ENCODE results near the gene ADAMTS8.

The ADAMTS8 gene

GRCh38 chr11:130435671-130436070, 7.3 kb upstream of the ADAMTS8 start:
- TF ChIP-seq YY1 (IDR thresholded peaks at IDR 0.05; ENCODE audit: insufficient read depth, insufficient read length) = no peak
- no peak for TF ChIP-seq ZNF274 (IDR thresholded peaks at IDR 0.05; ENCODE audit: low read depth, low read length)
- no peak for TF ChIP-seq SUZ12 (IDR thresholded peaks at IDR 0.05; ENCODE audit: extremely low read depth, insufficient read depth, insufficient read length)
- no peak for DNase-seq (ENCODE audit: low read depth, low spot score)
- Histone ChIP-seq H3K27me3 (ENCODE audit: insufficient read depth, insufficient read length) (peaks cover 4% of the 10 kb centered on the region), H3K9ac (ENCODE audit: insufficient read length, low read depth) (no peak overlapping the region), H3K9me3 (ENCODE audit: insufficient read depth, low read length) (no peaks in the 10 kb centered on the region), H3K4me1 (ENCODE audit: insufficient read depth, insufficient read length) (no peaks in the 10 kb centered on the region), H3K4me3 (ENCODE audit: insufficient read length, low read depth) (no peak overlapping the region), H3K36me3 (ENCODE audit: insufficient read depth, insufficient read length, low read length) (no peaks in the 10 kb centered on the region)

- DNase-seq (ENCODE audit: low read depth, low spot score) = peak; percentile 65
- no peaks in the 10 kb centered on the region for H3K9me3 ChIP-seq (ENCODE audit: insufficient read depth, low read length)
- H3K27me3 ChIP-seq (ENCODE audit: insufficient read depth, insufficient read length) = peaks cover 14% of the 10 kb centered on the region
- H3K4me1 ChIP-seq (ENCODE audit: insufficient read depth, insufficient read length) = no peaks in the 10 kb centered on the region
- no peak for TF ChIP-seq YY1 (IDR thresholded peaks at IDR 0.05; ENCODE audit: insufficient read depth, insufficient read length)
- no peaks in the 10 kb centered on the region for H3K36me3 ChIP-seq (ENCODE audit: insufficient read depth, insufficient read length, low read length)
- H3K4me3 ChIP-seq (ENCODE audit: insufficient read length, low read depth) = peak overlapping the region; percentile 51
- H3K9ac ChIP-seq (ENCODE audit: insufficient read length, low read depth) = peak overlapping the region; percentile 73
These were observed 6.3 kb upstream of the ADAMTS8 start for GRCh38 chr11:130434521-130435223.

GRCh38 chr11:130433357-130433756, 4.9 kb upstream of the ADAMTS8 start:
- no peak for DNase-seq (ENCODE audit: low read depth, low spot score)
- H3K9ac ChIP-seq (ENCODE audit: insufficient read length, low read depth) = no peak overlapping the region
- no peaks in the 10 kb centered on the region for H3K9me3 ChIP-seq (ENCODE audit: insufficient read depth, low read length)
- H3K4me3 ChIP-seq (ENCODE audit: insufficient read length, low read depth) = no peak overlapping the region
- H3K4me1 ChIP-seq (ENCODE audit: insufficient read depth, insufficient read length) = peaks cover 4% of the 10 kb centered on the region
- peaks cover 27% of the 10 kb centered on the region for H3K27me3 ChIP-seq (ENCODE audit: insufficient read depth, insufficient read length)
- TF ChIP-seq YY1 (IDR thresholded peaks at IDR 0.05; ENCODE audit: insufficient read depth, insufficient read length) = no peak
- TF ChIP-seq SUZ12 (IDR thresholded peaks at IDR 0.05; ENCODE audit: extremely low read depth, insufficient read depth, insufficient read length) = no peak
- TF ChIP-seq ZNF274 (IDR thresholded peaks at IDR 0.05; ENCODE audit: low read depth, low read length) = no peak
- H3K36me3 ChIP-seq (ENCODE audit: insufficient read depth, insufficient read length, low read length) = no peaks in the 10 kb centered on the region

GRCh38 chr11:130431801-130432200, 3.4 kb upstream of the ADAMTS8 start:
- no peak for TF ChIP-seq YY1 (IDR thresholded peaks at IDR 0.05; ENCODE audit: insufficient read depth, insufficient read length)
- TF ChIP-seq ZNF274 (IDR thresholded peaks at IDR 0.05; ENCODE audit: low read depth, low read length) = no peak
- TF ChIP-seq SUZ12 (IDR thresholded peaks at IDR 0.05; ENCODE audit: extremely low read depth, insufficient read depth, insufficient read length) = no peak
- no peak overlapping the region for H3K9ac ChIP-seq (ENCODE audit: insufficient read length, low read depth)
- no peak for DNase-seq (ENCODE audit: low read depth, low spot score)

GRCh38 chr11:130431331-130431773, 2.9 kb upstream of the ADAMTS8 start:
- Histone ChIP-seq H3K9ac (ENCODE audit: insufficient read length, low read depth) (no peak overlapping the region), H3K27me3 (ENCODE audit: insufficient read depth, insufficient read length) (peaks cover 42% of the 10 kb centered on the region), H3K4me1 (ENCODE audit: insufficient read depth, insufficient read length) (peaks cover 4% of the 10 kb centered on the region), H3K4me3 (ENCODE audit: insufficient read length, low read depth) (no peak overlapping the region), H3K36me3 (ENCODE audit: insufficient read depth, insufficient read length, low read length) (no peaks in the 10 kb centered on the region), H3K9me3 (ENCODE audit: insufficient read depth, low read length) (no peaks in the 10 kb centered on the region)
- TF ChIP-seq YY1 (IDR thresholded peaks at IDR 0.05; ENCODE audit: insufficient read depth, insufficient read length) (no peak), SUZ12 (IDR thresholded peaks at IDR 0.05; ENCODE audit: extremely low read depth, insufficient read depth, insufficient read length) (no peak)
- peak; percentile 87 for DNase-seq (ENCODE audit: low read depth, low spot score)

More at GRCh38 chr11:130431801-130432200, 3.4 kb upstream of the ADAMTS8 start:
- no peak overlapping the region for H3K4me3 ChIP-seq (ENCODE audit: insufficient read length, low read depth)
- H3K9me3 ChIP-seq (ENCODE audit: insufficient read depth, low read length) = no peaks in the 10 kb centered on the region
- H3K27me3 ChIP-seq (ENCODE audit: insufficient read depth, insufficient read length) = peaks cover 42% of the 10 kb centered on the region
- H3K36me3 ChIP-seq (ENCODE audit: insufficient read depth, insufficient read length, low read length) = no peaks in the 10 kb centered on the region
- peaks cover 4% of the 10 kb centered on the region for H3K4me1 ChIP-seq (ENCODE audit: insufficient read depth, insufficient read length)

GRCh38 chr11:130429983-130430382, 1.6 kb upstream of the ADAMTS8 start:
- H3K4me1 ChIP-seq (ENCODE audit: insufficient read depth, insufficient read length) = peaks cover 4% of the 10 kb centered on the region
- peaks cover 48% of the 10 kb centered on the region for H3K27me3 ChIP-seq (ENCODE audit: insufficient read depth, insufficient read length)
- no peak for TF ChIP-seq SUZ12 (IDR thresholded peaks at IDR 0.05; ENCODE audit: extremely low read depth, insufficient read depth, insufficient read length)
- no peak for TF ChIP-seq ZNF274 (IDR thresholded peaks at IDR 0.05; ENCODE audit: low read depth, low read length)
- no peak for TF ChIP-seq YY1 (IDR thresholded peaks at IDR 0.05; ENCODE audit: insufficient read depth, insufficient read length)
- no peak for DNase-seq (ENCODE audit: low read depth, low spot score)
- no peaks in the 10 kb centered on the region for H3K9me3 ChIP-seq (ENCODE audit: insufficient read depth, low read length)
- no peak overlapping the region for H3K4me3 ChIP-seq (ENCODE audit: insufficient read length, low read depth)
- no peak overlapping the region for H3K9ac ChIP-seq (ENCODE audit: insufficient read length, low read depth)
- H3K36me3 ChIP-seq (ENCODE audit: insufficient read depth, insufficient read length, low read length) = no peaks in the 10 kb centered on the region

- H3K27me3 ChIP-seq (ENCODE audit: insufficient read depth, insufficient read length) = peaks cover 48% of the 10 kb centered on the region
- no peaks in the 10 kb centered on the region for H3K36me3 ChIP-seq (ENCODE audit: insufficient read depth, insufficient read length, low read length)
- H3K9me3 ChIP-seq (ENCODE audit: insufficient read depth, low read length) = no peaks in the 10 kb centered on the region
- H3K9ac ChIP-seq (ENCODE audit: insufficient read length, low read depth) = no peak overlapping the region
- no peak for TF ChIP-seq YY1 (IDR thresholded peaks at IDR 0.05; ENCODE audit: insufficient read depth, insufficient read length)
- no peak for TF ChIP-seq SUZ12 (IDR thresholded peaks at IDR 0.05; ENCODE audit: extremely low read depth, insufficient read depth, insufficient read length)
- DNase-seq (ENCODE audit: low read depth, low spot score) = no peak
- no peak overlapping the region for H3K4me3 ChIP-seq (ENCODE audit: insufficient read length, low read depth)
- peaks cover 4% of the 10 kb centered on the region for H3K4me1 ChIP-seq (ENCODE audit: insufficient read depth, insufficient read length)
These were observed 792 bp upstream of the ADAMTS8 start for GRCh38 chr11:130429120-130429681.
